GM21825 (cell line): ENCODE results near the gene HSP90AB1.
"Not testable (repeated sequence)": the region's sequence is repeated elsewhere in the genome, so short reads cannot be mapped to it uniquely, and the experiment has no call there.

Experiments
- ATAC-seq: cut with Tn5 transposase; IDR thresholded peaks from one replicate; pipeline ENCODE4 v1.9.1; 2021; ENCODE audit warnings: mild to moderate bottlenecking, moderate library complexity; ENCODE audit not compliant: unreplicated experiment

The HSP90AB1 gene

GRCh38 chr6:44221961-44222335 lies 25.0 kb upstream of the HSP90AB1 start:
- no peak for ATAC-seq

- ATAC-seq: no peak
Observed at GRCh38 chr6:44222486-44223318, 24.2 kb upstream of the HSP90AB1 start.

GRCh38 chr6:44223319-44224028 lies 23.4 kb upstream of the HSP90AB1 start, which contains the start of gene SLC29A1:
TSS of gene SLC29A1 (plus strand) at chr6:44223595. CDS start at chr6:44227314, 3,719 bp downstream.
- ATAC-seq: peak; percentile 39

- no peak for ATAC-seq
Observed at GRCh38 chr6:44224029-44224964, 22.6 kb upstream of the HSP90AB1 start.

- no peak for ATAC-seq
Observed at GRCh38 chr6:44224965-44225305, 22.0 kb upstream of the HSP90AB1 start.

GRCh38 chr6:44225579-44226325 lies 21.1 kb upstream of the HSP90AB1 start:
- ATAC-seq: no peak

GRCh38 chr6:44226368-44227147 lies 20.3 kb upstream of the HSP90AB1 start:
- ATAC-seq: no peak

- no peak for ATAC-seq
Observed at GRCh38 chr6:44227148-44227793, 19.6 kb upstream of the HSP90AB1 start.

- ATAC-seq: no peak
Observed at GRCh38 chr6:44228031-44228430, 18.9 kb upstream of the HSP90AB1 start.

GRCh38 chr6:44228433-44228832 lies 18.5 kb upstream of the HSP90AB1 start:
- no peak for ATAC-seq

GRCh38 chr6:44228836-44229235 lies 18.1 kb upstream of the HSP90AB1 start:
- ATAC-seq: no peak

GRCh38 chr6:44229376-44230033 lies 17.4 kb upstream of the HSP90AB1 start:
- no peak for ATAC-seq

- no peak for ATAC-seq
Observed at GRCh38 chr6:44230034-44230675, 16.7 kb upstream of the HSP90AB1 start.

GRCh38 chr6:44231426-44231825 lies 15.5 kb upstream of the HSP90AB1 start:
- ATAC-seq: not testable (repeated sequence)

- no peak for ATAC-seq
Observed at GRCh38 chr6:44232676-44233566, 14.0 kb upstream of the HSP90AB1 start.

- no peak for ATAC-seq
Observed at GRCh38 chr6:44233567-44234100, 13.3 kb upstream of the HSP90AB1 start.
